Stimulated activated CD4-positive, alpha-beta T cell treated with anti-CD3 and anti-CD28 coated beads, Interleukin-2, amount 100 ng/mL, for 24 hours (primary cell): ENCODE results near the gene STBD1.
"Not testable (repeated sequence)": the region's sequence is repeated elsewhere in the genome, so short reads cannot be mapped to it uniquely, and the experiment has no call there.

Experiments
- DNase-seq, 2 donors: peaks; one replicate each; pipeline ENCODE4 v3.0.0-alpha.2; 2020

The STBD1 gene

GRCh38 chr4:76287811-76288210 is 18.7 kb upstream of the STBD1 start:
- DNase-seq, result not testable (repeated sequence)

GRCh38 chr4:76292730-76293129 is 13.8 kb upstream of the STBD1 start:
- no peak for DNase-seq

GRCh38 chr4:76293772-76294171 is 12.8 kb upstream of the STBD1 start:
- DNase-seq, result no peak

- DNase-seq, result no peak
Measured at GRCh38 chr4:76296286-76296820, 10.2 kb upstream of the STBD1 start.

- DNase-seq, result no peak
Measured at GRCh38 chr4:76298227-76298626, 8.3 kb upstream of the STBD1 start.

GRCh38 chr4:76300012-76300411 is 6.5 kb upstream of the STBD1 start:
- no peak for DNase-seq

- peak; percentile 17 to 26 for DNase-seq
Measured at GRCh38 chr4:76301068-76301774, 5.3 kb upstream of the STBD1 start.

GRCh38 chr4:76301775-76302162 is 4.8 kb upstream of the STBD1 start:
- no peak for DNase-seq

GRCh38 chr4:76302826-76303438 is 3.6 kb upstream of the STBD1 start:
- no peak for DNase-seq

GRCh38 chr4:76305033-76305687 is 1.4 kb upstream of the STBD1 start:
- DNase-seq, result no peak

GRCh38 chr4:76306882-76307659 is 538 bp downstream of the STBD1 start:
- DNase-seq, result peak; percentile 32 to 43

GRCh38 chr4:76307660-76308014 is 1.1 kb downstream of the STBD1 start:
- no peak for DNase-seq

GRCh38 chr4:76308548-76308947 is 2.0 kb downstream of the STBD1 start:
- DNase-seq, result no peak

- no peak for DNase-seq
Measured at GRCh38 chr4:76309939-76310550, 3.5 kb downstream of the STBD1 start.

GRCh38 chr4:76310683-76311082 is 4.2 kb downstream of the STBD1 start:
- no peak for DNase-seq

GRCh38 chr4:76311896-76312331 is 5.4 kb downstream of the STBD1 start:
- DNase-seq, result no peak

GRCh38 chr4:76312457-76312856 is 5.9 kb downstream of the STBD1 start:
- no peak for DNase-seq

GRCh38 chr4:76313547-76313946 is 7.0 kb downstream of the STBD1 start:
- no peak for DNase-seq

- no peak for DNase-seq
Measured at GRCh38 chr4:76315267-76315918, 8.9 kb downstream of the STBD1 start.

- no peak for DNase-seq
Measured at GRCh38 chr4:76316131-76316530, 9.6 kb downstream of the STBD1 start.

GRCh38 chr4:76322236-76322635 is 15.7 kb downstream of the STBD1 start:
- DNase-seq, result no peak

- no peak for DNase-seq
Measured at GRCh38 chr4:76325072-76325471, 18.5 kb downstream of the STBD1 start.
